ENCODE measurements around the gene CST3.
"Not testable (repeated sequence)": the region's sequence is repeated elsewhere in the genome, so short reads cannot be mapped to it uniquely, and the experiment has no call there.

The CST3 gene

DNA sequence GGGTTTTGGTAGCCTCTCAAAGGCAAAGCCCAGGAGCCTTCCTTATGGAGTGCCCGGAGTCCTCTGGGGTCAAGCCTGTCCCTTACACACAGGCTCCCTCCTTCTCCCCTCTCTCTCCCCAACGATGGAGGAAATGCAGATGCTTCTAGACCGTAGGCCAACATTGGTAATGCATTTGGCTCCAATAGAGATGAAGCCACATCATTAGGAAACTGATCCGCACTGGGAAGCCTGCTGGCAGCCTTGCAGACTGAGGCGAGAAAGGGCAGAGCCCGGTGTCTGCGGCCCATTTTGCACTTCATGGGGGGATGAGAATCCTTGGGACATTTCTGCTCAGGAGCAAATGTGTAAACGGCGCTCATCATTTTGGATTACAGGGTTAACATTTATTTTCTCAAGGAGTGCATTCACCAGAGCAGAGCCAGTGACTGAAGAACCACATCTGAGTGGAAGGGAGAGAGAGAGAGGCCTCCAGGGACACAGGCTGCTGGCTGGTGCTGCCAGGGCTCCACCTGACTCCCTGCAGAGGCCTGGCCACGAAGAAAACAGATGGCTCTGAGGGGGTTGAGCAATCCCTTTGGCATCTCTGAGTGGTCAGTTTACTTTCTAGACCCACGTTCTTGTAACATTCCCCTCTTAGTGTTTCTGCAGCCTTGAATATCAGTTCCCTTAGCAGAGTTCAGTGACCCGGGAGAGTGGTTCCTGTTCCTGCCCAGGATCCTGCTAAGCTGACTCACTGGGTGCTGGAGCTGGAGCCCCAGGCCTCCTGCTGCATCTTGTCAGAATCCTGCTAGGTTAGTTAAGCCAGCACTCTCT, 4.4 kb upstream of the CST3 start:
- DNase-seq, result no peak

DNA sequence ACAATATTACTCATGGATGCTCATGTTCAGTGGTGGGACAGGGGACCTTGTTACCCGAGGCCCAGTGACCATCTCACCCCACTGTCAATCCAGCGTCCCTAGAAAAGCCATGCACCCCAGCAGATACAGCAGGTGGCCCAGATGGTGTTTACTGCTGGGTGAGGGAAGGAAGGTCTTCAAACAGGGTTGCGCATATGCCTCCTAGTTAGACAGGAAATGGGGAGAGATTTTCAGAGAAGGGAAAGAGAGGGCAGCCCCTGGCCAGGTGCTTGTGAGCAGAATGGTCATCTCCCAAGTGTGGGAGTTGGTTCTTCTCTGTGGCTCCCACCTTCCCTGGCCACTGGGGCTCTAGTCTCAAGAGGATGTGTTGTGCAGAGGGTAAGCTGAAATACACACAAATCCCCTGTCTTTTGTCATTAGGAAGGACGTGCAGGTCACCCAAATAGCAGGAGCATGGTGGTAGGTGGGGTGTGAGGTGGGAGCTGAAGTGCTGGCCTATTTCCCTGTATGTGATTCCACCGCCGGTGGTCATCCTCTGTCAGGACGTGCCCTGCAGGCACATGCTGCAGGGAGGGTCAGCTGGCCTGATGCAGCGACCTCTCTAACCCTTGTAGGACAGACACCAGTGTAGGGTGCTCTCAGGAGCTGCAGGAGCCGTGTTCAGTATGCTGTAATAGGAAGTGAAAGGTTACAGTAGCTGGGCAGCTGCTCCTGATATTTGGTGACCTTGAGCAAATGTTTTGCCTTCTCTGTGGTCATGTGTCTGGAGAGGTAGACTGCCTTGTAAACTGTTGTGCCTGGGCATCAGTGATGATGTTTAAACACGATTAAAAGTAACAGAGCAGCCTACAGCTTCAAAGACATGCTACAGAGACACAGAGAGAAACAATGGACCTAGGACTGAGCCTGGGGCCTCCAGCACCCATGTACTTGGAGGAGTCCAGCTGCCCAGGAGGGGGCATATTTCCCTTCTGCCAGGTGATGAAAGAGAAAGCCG, 3.2 kb upstream of the CST3 start:
- no peak for DNase-seq

- DNase-seq, result no peak
These were observed 2.4 kb upstream of the CST3 start for GRCh38 chr20:23640018-23640601.

DNA sequence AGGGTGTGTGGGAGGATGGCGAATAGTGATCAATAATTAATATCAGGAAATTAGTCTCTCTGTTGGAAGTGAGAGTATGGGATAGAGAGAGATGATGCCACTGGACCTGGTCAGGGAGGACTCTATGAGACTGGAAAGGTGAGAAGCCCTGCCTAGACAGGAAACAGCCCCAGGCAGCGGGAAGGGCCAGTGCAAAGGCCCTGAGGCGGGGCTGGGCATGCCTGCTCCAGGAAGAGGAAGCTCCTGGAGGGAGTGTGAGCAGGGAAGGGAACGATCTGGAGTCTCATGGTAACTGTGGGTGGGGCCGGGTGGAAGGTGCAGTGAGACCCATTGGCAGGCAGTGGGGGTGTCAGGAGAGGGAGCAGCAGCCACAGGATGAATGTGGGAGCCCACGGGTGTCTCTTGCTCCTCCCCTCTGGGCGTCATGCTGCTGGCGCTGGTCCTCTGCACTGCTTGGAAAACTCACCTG, 1.8 kb upstream of the CST3 start:
- DNase-seq, result no peak

DNA sequence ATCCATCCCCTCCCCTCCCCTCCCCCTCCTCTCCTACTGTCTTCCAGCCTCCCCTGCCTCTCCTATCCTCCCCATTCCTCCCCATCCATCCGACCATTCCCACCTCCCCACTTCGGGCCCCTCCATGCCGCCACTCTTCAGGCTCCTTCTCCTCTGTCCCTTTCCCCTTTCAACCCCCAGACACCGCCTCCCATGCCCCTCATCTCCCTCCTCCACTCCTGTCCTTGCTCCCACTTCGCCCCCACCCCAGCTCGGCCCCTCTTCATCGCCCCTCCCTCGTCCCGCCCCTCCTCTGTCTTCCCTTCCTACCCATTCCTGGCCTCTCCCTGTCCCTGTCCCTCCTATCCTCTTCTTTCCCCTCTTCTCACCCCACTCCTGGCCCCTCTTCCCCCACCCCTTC, 554 bp upstream of the CST3 start:
- DNase-seq, result no peak

GRCh38 chr20:23636908-23637281, 860 bp downstream of the CST3 start:
- DNase-seq, result no peak

GRCh38 chr20:23636182-23636907, 1.4 kb downstream of the CST3 start:
- DNase-seq, result no peak

DNA sequence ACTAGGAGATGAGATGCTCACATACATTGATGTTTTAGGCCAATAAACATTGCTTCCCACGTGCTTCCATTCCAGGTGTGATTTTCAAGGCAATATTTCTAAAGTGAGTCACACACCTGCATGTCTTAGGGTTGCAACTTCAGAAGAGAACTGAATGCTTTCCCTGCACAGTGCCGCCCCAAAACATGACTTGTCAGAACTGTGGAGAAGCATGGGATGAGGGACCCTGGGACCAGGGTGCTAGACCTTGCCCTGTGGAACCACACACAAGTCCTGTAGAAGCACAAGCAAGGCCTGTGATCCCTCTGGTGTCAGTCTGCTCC, 2.0 kb downstream of the CST3 start:
- DNase-seq, result not testable (repeated sequence)

GRCh38 chr20:23634985-23635767, 2.6 kb downstream of the CST3 start:
- no peak for DNase-seq

DNA sequence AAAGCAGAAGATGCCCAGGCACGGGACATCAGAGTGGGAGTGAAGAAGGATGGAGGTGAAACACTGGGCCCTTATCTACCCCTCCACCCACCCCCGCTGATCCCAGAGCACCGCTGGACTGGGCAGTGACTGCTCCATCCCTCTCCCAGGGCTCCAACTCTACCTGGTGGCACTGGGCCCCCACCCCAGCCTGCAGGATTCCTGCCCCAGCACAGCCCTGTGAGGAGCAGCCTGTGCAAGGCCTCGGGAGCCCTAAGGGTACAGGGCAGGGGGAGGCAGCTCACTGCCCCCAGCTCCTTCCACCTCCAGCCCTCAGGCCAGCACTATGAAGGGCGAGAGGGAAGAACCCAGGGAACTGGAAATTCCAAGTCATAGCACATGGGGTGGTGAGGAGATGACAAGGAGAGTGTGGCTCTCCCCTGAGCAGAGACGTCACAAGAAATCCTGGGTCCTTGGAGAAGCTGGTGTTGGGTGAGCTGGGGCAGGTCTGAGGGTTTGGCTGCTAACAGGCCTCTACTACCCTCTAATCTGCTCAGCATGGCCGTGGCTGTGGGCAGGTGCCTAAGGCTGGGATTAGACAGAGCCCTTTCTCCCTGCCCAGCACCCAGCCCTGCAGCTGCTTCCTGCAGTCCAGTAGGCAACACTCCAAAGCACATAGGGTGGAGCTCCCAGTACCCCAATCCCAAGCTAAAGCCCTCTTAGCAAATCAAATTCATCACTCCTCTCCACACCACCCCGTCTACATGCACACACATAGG, 3.5 kb downstream of the CST3 start:
- no peak for DNase-seq

- DNase-seq, result no peak
These were observed 4.8 kb downstream of the CST3 start for GRCh38 chr20:23632711-23633573.

- DNase-seq, result no peak
These were observed 5.6 kb downstream of the CST3 start for GRCh38 chr20:23631981-23632710.

GRCh38 chr20:23631226-23631822, 6.4 kb downstream of the CST3 start:
- DNase-seq, result no peak

DNA sequence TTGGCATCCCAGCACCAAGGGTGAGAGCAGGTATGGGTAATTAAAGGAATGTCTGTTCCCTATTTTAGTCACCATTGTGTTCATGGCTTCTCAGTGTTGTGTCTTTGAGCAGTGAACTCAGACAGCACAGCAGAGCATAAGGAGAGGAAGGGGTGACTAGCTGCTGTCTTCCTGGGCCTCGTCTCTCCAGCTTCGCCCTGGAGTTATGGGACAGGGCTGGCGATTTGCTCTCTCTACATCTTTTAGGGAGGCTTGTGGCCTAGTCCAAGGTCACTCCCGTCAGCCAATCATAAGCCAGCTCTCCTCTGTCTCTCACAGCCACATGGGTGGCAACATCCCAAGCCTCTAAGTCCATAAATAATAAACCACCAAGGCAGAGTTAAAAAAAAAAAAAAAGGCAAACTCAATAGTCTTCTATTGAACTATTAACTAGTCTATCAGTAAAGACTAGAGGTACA, 7.3 kb downstream of the CST3 start:
- DNase-seq, result no peak

DNA sequence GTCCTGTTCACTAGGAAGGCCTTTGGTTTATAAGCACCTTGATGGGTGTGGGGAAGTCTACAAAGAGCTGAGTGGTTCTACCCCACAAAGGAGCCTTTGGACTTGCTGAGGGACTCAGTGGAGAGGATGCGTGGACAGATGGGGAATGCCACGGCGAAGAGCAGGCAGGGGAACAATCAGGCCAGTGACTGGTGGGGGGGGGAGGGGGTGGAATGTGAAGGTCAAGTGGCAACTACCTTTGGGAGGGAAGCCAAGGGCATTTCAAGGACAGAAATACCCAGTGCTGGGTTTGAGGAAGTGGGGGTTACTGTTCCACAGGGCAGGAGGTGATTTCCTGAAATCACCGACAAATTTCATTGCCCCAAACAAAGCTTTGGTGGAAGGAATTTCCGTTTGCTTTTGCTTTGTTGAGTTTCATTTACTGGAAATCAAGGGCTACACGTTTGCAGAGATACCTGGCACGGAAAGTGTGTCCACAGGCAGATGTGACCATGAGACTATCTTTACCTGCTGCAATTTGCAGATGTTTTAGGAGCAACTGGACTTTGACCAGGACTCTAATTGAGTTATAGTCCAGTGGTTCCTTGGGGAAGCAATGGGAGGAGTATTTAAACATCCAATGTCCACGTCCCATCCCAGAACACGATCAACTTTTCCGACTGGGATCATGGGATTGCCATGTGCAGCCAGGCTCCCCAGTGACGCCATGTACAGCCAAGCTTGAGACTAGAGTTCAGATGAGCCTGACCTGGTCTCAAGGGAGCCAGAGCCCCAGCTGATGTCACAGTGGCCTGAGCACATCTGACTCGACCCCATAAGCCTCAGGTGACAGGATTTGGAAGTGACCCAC, 8.0 kb downstream of the CST3 start:
- DNase-seq, result no peak

- DNase-seq, result no peak
These were observed 8.7 kb downstream of the CST3 start for GRCh38 chr20:23629017-23629541.

DNA sequence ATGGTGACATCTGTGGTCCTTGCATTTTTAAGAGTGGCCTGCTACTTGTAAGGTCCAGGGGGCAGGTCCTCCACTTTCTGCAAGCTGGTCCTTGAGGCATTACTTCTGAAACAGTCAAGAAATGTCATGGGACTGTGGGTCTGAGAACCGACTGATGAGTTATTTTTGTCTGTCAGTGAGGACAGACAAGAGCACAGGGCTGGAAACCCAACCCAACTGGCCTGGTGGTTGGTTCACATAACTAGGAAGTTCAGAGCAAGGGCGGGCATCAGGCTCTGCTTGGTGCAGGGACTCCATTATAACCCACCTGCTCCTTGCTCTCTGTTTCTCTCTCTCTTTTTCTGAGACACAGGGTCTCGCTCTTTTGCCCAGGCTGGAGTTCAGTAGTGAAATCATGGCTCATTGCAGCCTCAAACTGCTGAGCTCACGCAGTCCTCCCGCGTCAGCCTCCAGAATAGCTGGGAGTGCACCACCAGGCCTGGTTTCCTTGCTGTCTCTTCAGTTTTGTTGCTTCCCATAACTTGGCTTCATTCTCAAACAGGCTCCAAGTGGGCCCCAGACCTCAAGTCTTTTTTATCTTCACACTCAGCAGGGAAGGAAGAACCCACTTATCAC, 9.2 kb downstream of the CST3 start:
- no peak for DNase-seq

Measured in stimulated activated CD4-positive, alpha-beta T cell treated with anti-CD3 and anti-CD28 coated beads, Interleukin-1b, Interleukin-23, amount 100 ng/mL, for 48 hours (primary cell).